Brain pericyte (primary cell): ENCODE data around the gene GAK.

ENCODE experiments used
- DNase-seq: peaks from one replicate; pipeline ENCODE4 v3.0.0-alpha.2; 2012; ENCODE audit warnings: low read depth, low spot score

GAK gene

DNA sequence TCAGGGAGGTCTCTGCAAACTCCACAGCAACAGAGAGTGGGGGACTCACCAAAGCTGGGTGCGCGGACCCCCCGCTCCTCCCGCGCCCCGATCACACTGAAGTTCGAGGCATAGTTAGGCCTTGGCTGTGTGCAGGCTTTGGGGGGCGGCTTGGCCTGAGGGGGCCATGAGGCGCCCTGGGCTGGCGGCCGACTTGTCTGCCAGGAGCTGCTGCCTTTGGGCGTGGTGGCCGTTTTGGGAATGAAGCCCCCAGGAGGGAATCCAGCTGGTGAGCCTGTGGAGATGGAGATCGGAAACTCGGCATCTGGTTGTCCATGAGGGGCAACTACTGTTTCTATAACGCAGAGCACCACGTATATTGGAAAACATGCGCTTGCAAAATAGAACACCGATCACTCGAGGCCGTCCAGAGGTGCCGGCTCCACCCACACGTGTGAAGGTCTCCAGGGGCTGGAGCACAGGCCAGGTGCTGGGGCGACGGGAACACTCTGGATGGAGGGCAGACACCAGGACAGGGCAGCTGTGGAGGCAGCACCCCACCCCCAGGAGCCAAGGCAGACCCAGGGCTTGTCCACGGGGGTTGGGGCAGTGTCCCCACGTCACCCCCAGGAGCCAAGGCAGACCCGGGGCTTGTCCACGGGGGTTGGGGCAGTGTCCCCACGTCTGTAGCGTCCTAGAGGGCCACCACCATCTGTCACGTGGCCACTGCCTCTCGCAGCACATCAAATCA lies 80.2 kb downstream of the GAK start:
- DNase-seq, result no peak

- no peak for DNase-seq
These were observed 81.7 kb downstream of the GAK start for GRCh38 chr4:850323-850945.

- no peak for DNase-seq
These were observed 82.5 kb downstream of the GAK start for GRCh38 chr4:849478-850175.

GRCh38 chr4:848803-849477 lies 83.2 kb downstream of the GAK start:
- DNase-seq, result no peak

- no peak for DNase-seq
These were observed 83.8 kb downstream of the GAK start for GRCh38 chr4:848307-848691.

GRCh38 chr4:845836-846251 lies 86.3 kb downstream of the GAK start:
- DNase-seq, result no peak

DNA sequence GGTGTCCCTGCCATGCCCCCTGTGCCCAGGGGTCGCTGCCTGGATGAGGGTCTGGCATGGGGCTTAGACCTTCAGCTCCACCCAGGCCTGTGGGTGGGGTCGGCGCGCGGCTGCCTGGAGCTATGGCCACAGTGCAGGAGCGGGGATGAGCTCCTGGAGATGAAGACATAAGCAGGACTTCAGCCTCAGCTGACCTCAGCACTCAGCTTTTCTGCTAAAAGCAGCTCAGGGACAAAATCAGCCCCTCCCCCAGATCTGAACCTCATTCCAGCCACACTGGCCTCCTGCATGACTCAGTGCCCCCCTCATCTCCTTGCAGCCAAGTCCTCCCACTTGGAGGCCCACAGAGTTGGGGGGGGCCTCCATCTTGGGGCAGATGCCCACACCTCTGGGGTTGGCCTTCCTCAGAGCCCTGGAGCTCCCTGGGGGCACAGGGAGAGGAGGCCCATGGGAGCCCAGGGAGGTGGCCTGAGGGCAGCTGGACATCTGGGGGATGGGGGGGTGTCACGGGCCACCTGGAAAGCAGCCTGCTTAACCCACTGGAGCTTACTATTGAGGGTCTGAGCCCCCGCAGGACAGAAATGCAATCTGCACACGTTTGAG lies 86.8 kb downstream of the GAK start:
- DNase-seq, result no peak

DNA sequence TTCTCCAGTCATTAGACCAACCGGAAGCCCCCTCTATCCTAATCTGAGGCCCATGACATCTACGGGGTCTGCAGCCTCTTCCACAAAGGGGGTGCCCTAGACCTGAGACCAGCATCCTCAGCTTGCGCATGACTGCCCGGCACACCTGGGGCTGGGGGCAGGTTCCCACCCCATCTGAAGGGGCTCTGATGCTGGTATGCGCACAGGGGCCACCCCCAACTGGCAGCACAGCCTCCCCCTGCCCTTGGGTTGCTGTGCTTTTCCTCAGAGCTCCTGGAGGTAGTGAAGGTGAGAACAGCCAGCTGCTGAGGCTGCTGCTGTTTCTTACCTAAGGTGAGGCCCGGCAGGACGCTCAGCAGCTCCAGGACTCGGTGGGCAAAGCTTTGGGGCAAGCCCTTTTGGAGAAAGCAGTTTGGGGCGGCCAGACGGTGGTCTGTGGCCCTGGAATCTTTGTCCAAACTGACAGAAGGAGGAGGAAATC lies 87.3 kb downstream of the GAK start:
- DNase-seq, result no peak

GRCh38 chr4:839675-840443 lies 92.3 kb downstream of the GAK start:
- DNase-seq, result no peak

- no peak for DNase-seq
These were observed 94.3 kb downstream of the GAK start for GRCh38 chr4:837772-838171.

GRCh38 chr4:836750-837301 lies 95.3 kb downstream of the GAK start:
- DNase-seq, result no peak

DNA sequence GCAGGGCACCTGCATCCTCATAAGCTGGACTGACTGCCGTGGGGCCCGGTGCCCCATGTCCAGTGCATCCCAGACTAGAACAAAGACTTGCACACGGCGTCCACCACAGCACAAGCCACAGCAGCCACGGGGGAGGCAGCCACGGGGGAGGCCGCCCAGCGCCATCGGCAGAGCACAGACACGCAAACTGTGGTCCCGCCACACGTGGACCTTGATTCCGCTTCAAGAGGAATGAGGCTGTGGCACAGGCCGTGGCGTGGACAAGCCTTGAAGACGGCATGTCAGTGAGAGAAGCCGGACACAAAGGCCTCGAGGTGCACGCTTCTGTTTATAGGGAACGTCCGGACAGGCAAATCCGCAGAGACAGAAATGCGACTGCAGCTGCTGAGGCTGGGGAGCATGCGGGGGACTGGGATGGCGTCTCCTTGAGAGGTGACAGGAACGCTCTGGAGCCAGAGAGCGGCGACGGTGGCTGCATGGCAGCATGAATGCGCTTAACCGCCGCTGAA lies 96.1 kb downstream of the GAK start:
- DNase-seq, result no peak

GRCh38 chr4:835148-836002 lies 96.7 kb downstream of the GAK start:
- DNase-seq, result no peak

DNA sequence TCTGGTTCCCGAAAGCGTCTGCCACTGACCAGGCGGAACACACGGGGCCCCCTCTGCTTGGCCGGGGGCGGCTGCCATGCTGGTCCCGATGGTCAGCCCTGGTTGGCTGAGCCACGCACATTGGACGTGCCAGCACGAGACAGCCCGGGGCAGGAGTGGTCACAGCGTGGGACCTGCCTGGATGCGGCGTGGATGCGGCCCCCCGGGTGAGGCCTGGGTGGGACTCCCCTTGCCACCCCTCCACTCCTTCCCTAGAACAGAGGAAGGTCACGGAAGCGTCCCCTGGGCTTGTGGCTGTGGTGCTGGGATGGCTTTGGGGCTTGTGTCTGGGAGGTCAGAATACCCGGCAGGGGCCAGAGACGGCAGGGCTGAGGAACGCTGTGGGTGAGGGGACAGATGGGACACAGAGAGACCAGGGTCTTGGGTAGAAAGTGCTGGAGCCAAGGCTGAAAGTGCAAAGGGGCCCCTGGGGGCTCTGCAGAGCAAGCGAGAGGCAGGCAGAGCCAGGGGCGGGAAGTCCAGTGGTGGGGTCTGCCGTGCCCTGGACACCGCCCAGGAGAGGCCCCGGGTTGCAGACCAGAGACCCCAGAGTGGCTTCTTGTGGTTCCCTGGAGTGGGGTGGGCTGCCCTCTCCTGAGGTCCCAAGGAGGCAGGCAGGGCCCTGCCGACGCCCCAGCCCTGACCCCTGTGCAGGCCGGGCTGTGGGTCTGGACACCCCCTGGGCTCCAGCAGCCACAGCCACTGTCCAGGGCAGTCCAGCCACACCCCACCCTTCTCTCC lies 97.6 kb downstream of the GAK start:
- no peak for DNase-seq

DNA sequence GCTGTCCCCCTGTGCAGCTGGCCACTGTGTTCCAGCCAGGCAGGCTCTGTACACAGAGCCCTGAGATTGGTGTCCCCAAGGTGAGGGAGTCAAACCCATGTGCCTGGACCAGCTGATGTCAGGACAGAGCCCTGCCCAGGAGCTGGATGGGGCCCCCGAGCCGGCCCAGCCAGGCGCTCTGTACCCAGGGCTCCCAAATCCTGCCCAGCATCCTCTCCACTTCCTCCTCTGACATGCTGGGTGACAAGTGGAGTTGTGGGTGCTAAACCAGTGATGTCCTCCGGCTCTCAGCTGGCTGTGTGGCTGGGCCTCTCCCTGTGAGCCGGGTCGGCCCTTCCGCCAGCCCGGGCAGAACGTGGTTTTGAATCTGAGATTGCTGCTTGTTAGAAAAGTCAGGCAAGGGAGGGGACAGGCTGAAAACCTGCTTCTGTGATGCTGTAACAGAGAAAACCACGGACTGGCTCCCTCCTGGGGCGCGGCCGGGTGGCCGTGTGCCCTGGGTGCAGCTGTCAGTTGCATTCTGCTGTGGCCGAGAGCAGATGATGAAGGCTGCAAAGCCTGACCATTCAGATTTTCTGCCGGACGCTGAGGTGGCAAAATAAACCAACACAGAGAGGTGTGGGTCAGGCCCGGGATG lies 98.3 kb downstream of the GAK start:
- DNase-seq, result no peak

DNA sequence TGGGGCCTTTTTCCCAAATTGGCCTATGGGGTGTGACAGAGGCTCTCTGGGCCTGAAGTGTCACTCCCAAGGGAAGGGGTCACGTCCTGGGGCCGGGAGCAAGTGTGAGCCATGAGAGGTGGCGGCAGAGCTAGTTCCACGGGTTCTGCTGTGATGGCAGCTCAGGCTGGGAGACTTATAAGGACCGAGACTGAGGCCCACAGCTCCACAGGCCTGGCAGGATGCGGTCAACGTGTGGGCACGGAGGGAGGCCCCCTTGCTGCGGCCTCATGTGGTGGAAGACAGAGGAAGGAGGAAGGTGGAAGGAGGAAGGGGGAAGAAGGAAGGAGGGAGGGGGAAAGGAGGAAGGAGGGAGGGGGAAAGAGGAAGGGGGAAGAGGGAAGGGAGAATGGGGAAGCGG lies 99.0 kb downstream of the GAK start:
- DNase-seq, result no peak

DNA sequence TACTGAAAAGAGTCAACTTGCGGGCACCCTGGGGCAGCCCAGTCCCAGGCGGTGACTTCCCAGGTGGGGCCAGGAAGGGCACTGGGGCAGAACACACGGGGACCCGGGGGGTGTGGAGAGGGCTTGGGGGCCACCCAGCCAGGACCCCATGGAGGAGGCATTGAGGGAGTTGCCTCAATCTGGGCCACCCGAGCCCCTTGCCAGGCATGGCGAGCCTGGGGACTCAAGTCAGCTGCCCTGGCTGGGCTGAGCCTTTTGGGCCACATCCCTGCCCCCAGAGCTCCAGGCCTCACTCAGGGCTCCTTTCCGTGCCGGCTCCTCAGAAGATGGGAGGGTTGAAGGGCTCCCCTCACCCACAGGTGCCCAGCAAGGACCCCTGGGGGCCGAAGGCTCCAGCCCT lies 99.6 kb downstream of the GAK start:
- no peak for DNase-seq

GRCh38 chr4:832108-832507 lies 100.0 kb downstream of the GAK start:
- DNase-seq, result no peak

- DNase-seq, result no peak
These were observed 100.7 kb downstream of the GAK start for GRCh38 chr4:831483-831805.
